GM12873 (cell line): ENCODE data around the gene NIM1K.

Experiments used
- CTCF ChIP-seq: IDR thresholded peaks from 2 replicates; pipeline ENCODE4 v1.5.1; 2012; ENCODE audit warnings: low read depth, mild to moderate bottlenecking, moderate library complexity, low read length, control low read depth; ENCODE audit not compliant: insufficient read depth; ENCODE audit errors: missing control alignments

NIM1K gene

GRCh38 chr5:43191740-43192557 lies at the start of gene NIM1K:
Gene NIM1K, plus strand, starts transcription at chr5:43192225. Its CDS starts 53,551 bp downstream, at chr5:43245776.
- no peak for TF ChIP-seq CTCF

- TF ChIP-seq CTCF, result no peak
Measured at GRCh38 chr5:43145071-43145470, 47.0 kb upstream of the NIM1K start.

GRCh38 chr5:43146958-43147357 lies 45.1 kb upstream of the NIM1K start:
- TF ChIP-seq CTCF, result no peak

- no peak for TF ChIP-seq CTCF
Measured at GRCh38 chr5:43148417-43148816, 43.6 kb upstream of the NIM1K start.

GRCh38 chr5:43149231-43149630 lies 42.8 kb upstream of the NIM1K start:
- TF ChIP-seq CTCF, result no peak

- no peak for TF ChIP-seq CTCF
Measured at GRCh38 chr5:43150075-43150474, 42.0 kb upstream of the NIM1K start.

GRCh38 chr5:43150748-43151147 lies 41.3 kb upstream of the NIM1K start:
- TF ChIP-seq CTCF, result no peak
